AG04450 (cell line): Measurements from ENCODE around the gene NCOR2. TPM values are rescaled to one million over a fixed set of nuclear protein-coding genes. Genes with fewer than 3 reads are reported as not detected.

ENCODE experiments used
- CTCF ChIA-PET: fragments of 300-600, 350-600 bp; formaldehyde crosslinking; extraction: SDS; loops from one replicate; lab custom pipeline; 2022; ENCODE audit warnings: antibody characterized with exemption, inconsistent platforms; lab: Charles Lee
- POLR2A ChIA-PET: fragments of 350-600 bp; formaldehyde crosslinking; extraction: SDS; loops from one replicate; lab custom pipeline; 2021; ENCODE audit warnings: antibody characterized with exemption, inconsistent platforms; lab: Yijun Ruan, JAX
- DNase-seq: peaks from one replicate; pipeline ENCODE4 v3.0.0-alpha.2; 2011; ENCODE audit warnings: low read depth, low spot score
- H3K27ac ChIP-seq: one replicate; pipeline ENCODE4 v1.5.1; 2012; ENCODE audit warnings: low read depth, low read length, control low read depth
- H3K27me3 ChIP-seq: one replicate; pipeline ENCODE4 v1.6.0; 2012; ENCODE audit warnings: low read length; ENCODE audit not compliant: control insufficient read depth, insufficient read depth
- H3K4me3 ChIP-seq: 2 replicates; pipeline ENCODE4 v1.5.1; 2011; ENCODE audit warnings: mild to moderate bottlenecking, low read depth, low read length, control low read depth
- H3K9me3 ChIP-seq: 2 replicates; pipeline ENCODE4 v1.5.1; 2012; ENCODE audit warnings: low read length; ENCODE audit not compliant: control insufficient read depth, insufficient read depth
- CTCF ChIP-seq: IDR thresholded peaks from 2 replicates; pipeline ENCODE4 v1.5.1; 2011; ENCODE audit warnings: low read depth, low read length, control low read depth, inconsistent platforms
- polyA plus RNA-seq: library from polyadenylated mRNA; depleted of rRNA; stranded (reverse); fragments of >200 nt; gene quantifications from 2 replicates; pipeline ENCODE4 v1.2.3, GENCODE V29; 2011

Gene NCOR2
- polyA plus RNA-seq, 1 experiment: 3.3 TPM

- no peak for TF ChIP-seq CTCF
- Histone ChIP-seq H3K27ac (peak overlapping the region; percentile 98), H3K27me3 (no peaks in the 10 kb centered on the region), H3K9me3 (no peaks in the 10 kb centered on the region; the same call in 1 of the 2 replicates), H3K4me3 (peak overlapping the region; percentile 62)
- peak; percentile 98 for DNase-seq
- CTCF ChIA-PET: interaction anchor here (0.8 to 2.0 kb wide), 5 partner anchors 138 to 253 kb away, joined by 3 to 6 read pairs (median 4); no protein-coding TSS in a partner anchor
- POLR2A ChIA-PET: interaction anchor here (0.8 to 2.2 kb wide), 10 partner anchors 10 to 247 kb away, joined by 3 to 9 read pairs (median 4); partner anchors contain the start of gene NCOR2
Observed at GRCh38 chr12:124518051-124518932, 49.1 kb downstream of the NCOR2 start.
